ENCODE measurements around the gene TSHZ3.

Gene TSHZ3

DNA sequence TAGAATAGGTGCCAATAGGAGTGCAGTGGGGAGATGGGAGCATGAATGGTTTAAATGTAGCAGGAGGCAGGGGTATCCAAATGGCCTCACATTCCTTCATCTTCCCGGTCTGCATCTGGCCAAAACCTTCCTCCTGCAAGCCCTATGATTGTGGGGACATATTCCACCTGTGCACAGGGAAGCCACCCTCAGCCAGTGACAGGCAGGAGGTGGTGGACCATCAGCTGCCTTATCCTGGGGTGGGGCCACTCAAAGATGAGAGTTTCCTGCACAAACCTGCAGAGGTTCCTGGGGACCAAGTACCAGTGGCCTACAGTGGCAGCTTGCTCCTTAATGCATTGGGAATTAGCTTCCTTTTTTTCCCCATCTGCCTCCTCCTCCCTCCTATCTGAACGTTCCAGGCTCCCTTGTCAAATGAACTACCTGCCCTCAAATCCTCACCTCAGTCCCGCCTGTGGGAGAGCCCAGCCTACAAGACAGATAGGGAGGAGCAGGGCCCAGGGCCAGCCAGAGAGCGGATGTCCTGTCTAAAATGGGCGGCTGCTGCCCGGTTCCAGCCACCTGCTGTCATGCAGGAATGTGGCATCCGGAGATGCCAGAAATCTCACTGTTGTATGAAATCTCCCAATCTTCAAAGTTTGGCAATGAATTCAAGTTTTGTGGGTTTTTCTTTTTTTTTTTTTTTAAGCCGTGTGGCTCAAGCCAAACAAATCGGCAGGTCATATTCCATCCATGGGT lies 85.0 kb downstream of the TSHZ3 start:
- TF ChIP-seq CTCF (IDR thresholded peaks at IDR 0.05; ENCODE audit: insufficient read depth, missing control alignments) = no peak
- no peak for DNase-seq (ENCODE audit: insufficient read length, low spot score)
- no peak for FAIRE-seq

DNA sequence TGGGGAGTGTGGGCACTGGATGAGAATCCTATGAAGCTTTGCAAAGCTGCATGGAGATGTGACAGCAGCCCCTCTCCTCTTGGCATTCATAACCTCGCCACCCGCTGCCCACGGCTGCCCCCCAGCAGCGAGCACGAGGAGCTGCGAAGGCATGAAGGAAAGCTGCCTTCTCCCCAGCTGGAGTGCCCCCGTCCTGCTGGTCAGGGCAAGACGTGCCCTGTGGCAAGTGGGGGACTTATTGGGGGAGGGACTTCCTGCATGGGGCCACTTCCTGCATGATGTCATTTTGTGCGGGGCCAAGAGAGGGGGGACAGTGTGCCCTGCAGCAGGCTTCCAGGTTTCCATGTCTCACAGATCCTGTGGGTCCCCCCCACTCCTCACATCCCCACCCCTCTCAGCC lies 85.9 kb downstream of the TSHZ3 start:
- no peak for TF ChIP-seq CTCF (IDR thresholded peaks at IDR 0.05; ENCODE audit: insufficient read depth, missing control alignments)
- DNase-seq (ENCODE audit: insufficient read length, low spot score) = no peak
- FAIRE-seq = no peak

DNA sequence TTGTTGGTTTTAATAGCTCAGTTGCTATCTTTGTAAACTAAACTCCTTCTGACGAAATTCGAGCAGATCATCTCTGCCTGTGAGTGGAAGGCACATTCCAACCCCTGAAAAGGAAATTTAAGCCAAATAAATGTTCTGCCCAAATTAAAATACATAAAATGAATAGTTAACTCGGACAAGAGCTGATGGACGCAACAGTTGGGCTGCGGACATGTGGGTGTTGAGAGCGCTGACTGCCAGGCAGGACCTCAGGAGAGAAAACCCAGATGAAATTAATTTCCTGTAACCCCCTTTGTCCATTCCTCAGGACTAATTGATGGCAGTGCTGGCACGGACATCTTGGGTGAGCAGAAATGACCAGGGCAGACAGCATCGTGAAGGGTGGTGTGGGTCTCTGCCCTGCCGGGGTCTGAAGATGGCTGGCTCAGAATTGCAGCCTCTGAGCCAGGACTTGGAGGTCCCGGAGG lies 86.5 kb downstream of the TSHZ3 start:
- TF ChIP-seq CTCF (IDR thresholded peaks at IDR 0.05; ENCODE audit: insufficient read depth, missing control alignments) = no peak

GRCh38 chr19:31261603-31262212 lies 87.5 kb downstream of the TSHZ3 start:
- FAIRE-seq = no peak
- no peak for TF ChIP-seq CTCF (IDR thresholded peaks at IDR 0.05; ENCODE audit: insufficient read depth, missing control alignments)
- no peak for DNase-seq (ENCODE audit: insufficient read length, low spot score)

More for the DNA sequence above, 86.5 kb downstream of the TSHZ3 start:
- no peak for DNase-seq (ENCODE audit: insufficient read length, low spot score)
- no peak for FAIRE-seq

- FAIRE-seq (no peak), DNase-seq (ENCODE audit: insufficient read length, low spot score) (no peak)
- no peak for TF ChIP-seq CTCF (IDR thresholded peaks at IDR 0.05; ENCODE audit: insufficient read depth, missing control alignments)
Measured at GRCh38 chr19:31261019-31261602, 88.1 kb downstream of the TSHZ3 start.

DNA sequence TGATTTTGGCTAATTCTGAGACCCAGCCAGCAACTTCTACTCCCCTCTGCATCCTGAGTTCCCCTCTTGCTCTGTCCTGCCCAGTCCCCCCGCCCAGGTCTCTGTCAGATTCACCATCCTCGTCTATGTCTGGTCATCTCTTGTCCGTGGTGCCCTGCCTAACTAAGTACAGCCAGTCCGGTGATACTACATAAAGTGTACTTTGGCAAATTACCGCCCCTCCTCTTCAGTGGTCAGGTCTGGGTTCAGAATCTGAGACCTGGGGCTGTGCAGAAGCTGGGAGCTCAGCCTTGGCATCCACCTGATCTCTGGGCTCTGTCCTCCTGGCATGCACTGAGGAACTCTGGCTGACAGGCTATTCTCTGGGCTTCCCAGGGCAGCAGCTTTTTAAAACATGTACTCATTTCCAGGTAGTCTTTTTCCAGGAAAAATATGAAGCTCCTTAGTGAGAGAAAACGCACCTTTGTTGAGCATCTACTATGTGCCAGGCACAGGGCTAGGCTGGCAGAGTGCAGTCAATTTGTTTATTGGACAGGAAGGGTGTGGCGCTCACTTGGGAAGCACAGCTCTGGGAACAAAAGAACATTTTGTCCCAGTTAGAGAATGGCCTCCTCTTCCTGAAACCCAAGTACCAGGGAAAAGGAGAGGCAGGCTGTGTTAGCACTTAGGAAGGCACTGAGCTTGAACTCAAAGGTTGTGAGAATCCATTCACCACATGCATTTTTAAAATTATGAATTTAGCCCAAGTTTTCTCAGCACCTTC lies 88.9 kb downstream of the TSHZ3 start:
- no peak for TF ChIP-seq CTCF (IDR thresholded peaks at IDR 0.05; ENCODE audit: insufficient read depth, missing control alignments)
- no peak for DNase-seq (ENCODE audit: insufficient read length, low spot score)
- FAIRE-seq = no peak

Data from D721Med (cell line).